BLaER1 (cell line): ENCODE measurements around the gene FOXP2.
"Not testable (repeated sequence)": the region's sequence is repeated elsewhere in the genome, so short reads cannot be mapped to it uniquely, and the experiment has no call there.

Experiments used
- H3K27ac ChIP-seq: shearing (Covaris generic); formaldehyde crosslinking; 2 replicates; pipeline ENCODE4 v1.8.1; 2022
- H3K27me3 ChIP-seq: shearing (Covaris generic); formaldehyde crosslinking; 2 replicates; pipeline ENCODE4 v1.8.1; 2022
- H3K36me3 ChIP-seq: shearing (Covaris generic); formaldehyde crosslinking; 2 replicates; pipeline ENCODE4 v1.8.1; 2022
- H3K4me1 ChIP-seq: shearing (Covaris generic); formaldehyde crosslinking; 2 replicates; pipeline ENCODE4 v1.8.1; 2022
- H3K4me2 ChIP-seq: shearing (Covaris generic); formaldehyde crosslinking; 2 replicates; pipeline ENCODE4 v1.8.1; 2022
- H3K4me3 ChIP-seq: shearing (Covaris generic); formaldehyde crosslinking; 2 replicates; pipeline ENCODE4 v1.8.1; 2022
- H3K9ac ChIP-seq: shearing (Covaris generic); formaldehyde crosslinking; 2 replicates; pipeline ENCODE4 v1.8.1; 2022
- H3K9me3 ChIP-seq: shearing (Covaris generic); formaldehyde crosslinking; 2 replicates; pipeline ENCODE4 v1.8.1; 2022
- H4K20me1 ChIP-seq: shearing (Covaris generic); formaldehyde crosslinking; 2 replicates; pipeline ENCODE4 v1.8.1; 2022
- Cebpa-rat ChIP-seq: shearing (Covaris generic); IDR thresholded peaks from 2 replicates; pipeline ENCODE4 v1.8.1; 2022

FOXP2 gene

DNA sequence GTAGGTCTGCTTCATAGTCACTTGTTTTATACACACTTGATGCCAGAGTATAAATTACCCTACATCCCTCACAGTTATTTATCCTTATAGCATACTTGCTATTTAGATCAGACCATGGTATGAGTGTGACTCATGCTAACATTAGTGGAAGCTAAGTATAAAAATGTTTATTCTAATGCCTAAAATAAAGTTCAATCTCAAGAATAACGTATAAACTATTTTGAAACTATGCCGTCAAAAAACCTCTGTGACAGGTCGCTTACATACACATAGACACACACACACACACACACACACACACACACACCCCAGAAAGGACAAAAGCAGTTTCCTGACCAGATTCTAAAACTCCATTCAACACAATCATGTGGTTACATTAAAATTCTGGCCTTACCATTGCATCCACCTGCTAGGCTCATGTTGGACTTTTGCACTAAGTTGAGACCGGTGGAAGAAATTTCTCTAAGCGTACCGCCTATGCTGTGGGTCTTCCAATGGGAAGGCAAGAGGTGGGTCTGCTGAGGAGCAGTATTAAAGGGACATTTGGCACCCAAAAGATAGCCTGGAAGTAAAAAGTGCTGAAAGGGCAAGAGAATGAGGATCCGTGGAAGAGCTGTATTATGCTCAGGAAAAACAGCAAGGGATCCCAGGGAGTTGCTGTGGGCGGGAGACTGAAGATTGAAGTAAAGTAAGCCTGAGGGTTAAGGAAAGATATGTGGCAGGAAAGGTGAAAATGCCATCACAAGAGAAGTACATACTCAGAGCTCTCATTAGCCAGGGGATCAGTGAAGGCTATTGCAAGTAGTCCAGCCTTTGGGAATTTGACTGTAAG, 5.0 kb downstream of the FOXP2 start:
- TF ChIP-seq Cebpa-rat, result no peak
- peaks cover 18% of the 10 kb centered on the region for H3K27me3 ChIP-seq
- no peak overlapping the region for H3K4me3 ChIP-seq
- no peaks in the 10 kb centered on the region for H3K9me3 ChIP-seq
- H3K4me2 ChIP-seq, result no peak overlapping the region
- no peak overlapping the region for H3K9ac ChIP-seq
- H3K27ac ChIP-seq, result no peak overlapping the region
- no peaks in the 10 kb centered on the region for H4K20me1 ChIP-seq
- H3K36me3 ChIP-seq, result no peaks in the 10 kb centered on the region
- 0 out of 2 replicates have a peak, but pooled peaks cover 4% of the 10 kb centered on the region for H3K4me1 ChIP-seq

DNA sequence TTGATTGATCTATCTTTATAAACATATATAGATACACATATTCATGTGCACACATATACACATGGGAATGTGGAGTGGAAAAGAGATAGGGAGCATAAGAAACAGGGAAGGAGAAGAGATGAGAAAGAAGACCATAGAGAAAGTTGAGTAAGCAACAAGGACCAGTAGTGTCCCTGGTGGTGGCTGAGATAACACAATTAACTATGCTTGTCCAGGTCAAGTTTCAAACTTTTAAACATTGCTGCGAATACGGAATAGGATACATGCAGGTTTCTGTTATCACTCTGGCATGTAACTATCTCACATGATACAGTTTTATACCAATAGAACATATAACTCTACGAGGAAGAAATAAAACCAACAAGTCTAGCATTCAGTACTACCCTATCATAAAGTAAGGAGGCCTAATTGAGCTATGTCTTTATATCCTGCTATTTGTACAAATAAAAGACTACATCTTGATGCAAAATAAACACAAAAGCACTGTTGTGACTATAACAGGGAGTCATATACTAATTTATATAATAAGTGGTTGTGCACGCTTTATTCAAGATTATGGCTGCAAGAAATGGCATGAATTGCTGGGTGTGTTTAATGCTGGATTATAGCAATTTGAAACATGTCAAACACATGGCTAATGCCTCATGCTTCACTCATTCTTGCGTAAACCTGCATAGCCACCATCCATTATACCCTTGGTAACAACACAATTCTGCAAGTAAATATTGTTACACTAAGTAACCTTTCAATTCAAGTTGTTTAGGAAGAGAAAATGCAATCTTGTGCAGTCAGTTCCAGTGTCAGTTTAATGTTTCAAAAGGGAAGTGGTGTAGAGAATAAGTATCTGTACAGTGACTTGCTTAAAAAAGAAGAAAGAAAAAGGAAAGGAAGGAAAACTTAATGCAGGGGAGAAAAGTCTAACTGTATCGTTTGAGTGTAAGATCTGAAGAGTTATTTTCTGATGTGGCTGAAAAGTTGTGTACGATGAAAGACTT, 8.2 kb downstream of the FOXP2 start:
- TF ChIP-seq Cebpa-rat, result no peak
- Histone ChIP-seq H3K27me3 (no peaks in the 10 kb centered on the region), H3K4me2 (no peak overlapping the region), H4K20me1 (no peaks in the 10 kb centered on the region), H3K4me1 (no peaks in the 10 kb centered on the region), H3K9ac (no peak overlapping the region), H3K9me3 (no peaks in the 10 kb centered on the region), H3K36me3 (no peaks in the 10 kb centered on the region), H3K27ac (no peak overlapping the region), H3K4me3 (no peak overlapping the region)

DNA sequence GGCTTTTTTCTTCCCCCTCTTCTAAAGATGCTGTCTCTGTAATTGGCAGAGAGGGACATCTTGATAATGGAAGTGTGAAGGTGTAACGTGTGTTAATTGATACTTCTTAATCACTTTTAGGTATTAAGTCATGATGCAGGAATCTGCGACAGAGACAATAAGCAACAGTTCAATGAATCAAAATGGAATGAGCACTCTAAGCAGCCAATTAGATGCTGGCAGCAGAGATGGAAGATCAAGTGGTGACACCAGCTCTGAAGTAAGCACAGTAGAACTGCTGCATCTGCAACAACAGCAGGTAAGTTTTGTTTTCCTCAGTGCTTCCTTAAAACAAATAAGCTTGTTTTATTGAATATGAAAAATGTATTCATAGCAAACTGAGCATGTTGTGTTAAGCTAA, 11.8 kb downstream of the FOXP2 start:
- Histone ChIP-seq H3K9me3 (no peaks in the 10 kb centered on the region), H3K27ac (no peak overlapping the region), H3K27me3 (no peaks in the 10 kb centered on the region), H3K4me3 (no peak overlapping the region), H3K4me1 (no peaks in the 10 kb centered on the region), H3K9ac (no peak overlapping the region), H3K4me2 (no peak overlapping the region), H4K20me1 (no peaks in the 10 kb centered on the region), H3K36me3 (no peaks in the 10 kb centered on the region)
- no peak for TF ChIP-seq Cebpa-rat

DNA sequence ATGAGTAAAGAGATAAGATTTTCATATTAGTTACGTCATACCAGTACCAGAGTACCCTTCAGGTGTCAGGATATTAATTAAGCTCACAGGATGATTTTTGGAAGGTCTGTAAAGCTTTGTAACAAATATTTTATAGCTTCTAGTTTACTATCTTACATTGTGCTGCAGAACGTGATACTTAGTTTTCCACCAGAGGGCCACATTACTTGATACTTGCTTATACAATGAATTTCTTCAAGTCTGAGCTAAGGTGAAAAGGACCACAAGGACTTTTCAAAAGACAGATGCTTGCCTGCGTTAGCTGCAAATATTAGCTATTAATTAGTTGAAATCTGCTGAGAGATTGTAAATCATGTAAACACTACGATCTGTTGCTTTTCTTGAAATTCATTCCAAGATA, 12.2 kb downstream of the FOXP2 start:
- H3K27me3 ChIP-seq, result no peaks in the 10 kb centered on the region
- no peak overlapping the region for H3K27ac ChIP-seq
- no peaks in the 10 kb centered on the region for H3K36me3 ChIP-seq
- no peaks in the 10 kb centered on the region for H3K9me3 ChIP-seq
- H3K4me3 ChIP-seq, result no peak overlapping the region
- no peak overlapping the region for H3K4me2 ChIP-seq
- no peaks in the 10 kb centered on the region for H4K20me1 ChIP-seq
- no peak for TF ChIP-seq Cebpa-rat
- H3K4me1 ChIP-seq, result no peaks in the 10 kb centered on the region
- no peak overlapping the region for H3K9ac ChIP-seq

DNA sequence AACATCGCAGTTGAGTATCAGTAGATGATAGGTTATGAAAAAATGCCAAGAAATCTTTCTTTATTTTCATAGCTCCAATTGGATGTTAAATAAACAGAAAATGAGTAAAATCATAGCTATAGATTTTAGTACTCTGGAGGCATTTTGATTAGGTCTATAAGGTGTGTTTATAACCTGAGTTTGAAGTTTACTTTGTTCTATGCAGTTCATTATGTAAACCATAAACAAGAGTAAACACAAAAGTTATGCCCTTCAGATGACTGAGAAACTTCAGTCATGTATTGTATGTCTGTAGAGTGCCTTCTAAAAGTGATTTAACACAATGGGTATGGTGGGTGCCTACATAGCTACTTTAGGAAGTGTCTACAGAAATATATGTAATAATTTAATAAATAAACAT, 13.6 kb downstream of the FOXP2 start:
- no peak overlapping the region for H3K4me2 ChIP-seq

DNA sequence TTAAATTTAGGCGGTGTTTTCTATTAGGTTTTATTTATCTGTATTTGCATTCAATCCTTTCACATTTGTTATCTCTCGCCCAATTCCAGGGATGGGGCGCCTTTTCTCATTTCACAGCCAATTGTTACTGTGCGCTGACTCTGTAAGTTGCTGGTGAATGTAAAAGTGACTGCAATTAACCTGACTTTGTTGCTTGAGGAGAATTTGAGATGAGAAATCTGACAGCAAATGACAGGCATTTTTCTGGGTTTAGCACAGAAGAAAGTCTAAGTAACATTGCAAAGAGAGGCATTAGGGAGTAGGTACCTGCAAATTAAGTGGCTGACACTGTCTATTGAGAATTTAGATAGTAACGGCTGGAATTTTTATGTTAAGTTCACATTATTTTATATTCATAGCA, 16.6 kb downstream of the FOXP2 start:
- no peaks in the 10 kb centered on the region for H3K36me3 ChIP-seq
- no peak overlapping the region for H3K9ac ChIP-seq
- H3K27me3 ChIP-seq, result no peaks in the 10 kb centered on the region
- H4K20me1 ChIP-seq, result no peaks in the 10 kb centered on the region
- TF ChIP-seq Cebpa-rat, result no peak
- H3K27ac ChIP-seq, result no peak overlapping the region
- no peaks in the 10 kb centered on the region for H3K4me1 ChIP-seq
- no peak overlapping the region for H3K4me2 ChIP-seq
- H3K9me3 ChIP-seq, result no peaks in the 10 kb centered on the region
- no peak overlapping the region for H3K4me3 ChIP-seq

More for the DNA sequence above, 13.6 kb downstream of the FOXP2 start:
- Histone ChIP-seq H3K27me3 (no peaks in the 10 kb centered on the region), H3K27ac (no peak overlapping the region), H3K9ac (no peak overlapping the region), H3K4me1 (no peaks in the 10 kb centered on the region), H3K36me3 (no peaks in the 10 kb centered on the region), H3K4me3 (no peak overlapping the region), H3K9me3 (no peaks in the 10 kb centered on the region), H4K20me1 (no peaks in the 10 kb centered on the region)
- no peak for TF ChIP-seq Cebpa-rat

DNA sequence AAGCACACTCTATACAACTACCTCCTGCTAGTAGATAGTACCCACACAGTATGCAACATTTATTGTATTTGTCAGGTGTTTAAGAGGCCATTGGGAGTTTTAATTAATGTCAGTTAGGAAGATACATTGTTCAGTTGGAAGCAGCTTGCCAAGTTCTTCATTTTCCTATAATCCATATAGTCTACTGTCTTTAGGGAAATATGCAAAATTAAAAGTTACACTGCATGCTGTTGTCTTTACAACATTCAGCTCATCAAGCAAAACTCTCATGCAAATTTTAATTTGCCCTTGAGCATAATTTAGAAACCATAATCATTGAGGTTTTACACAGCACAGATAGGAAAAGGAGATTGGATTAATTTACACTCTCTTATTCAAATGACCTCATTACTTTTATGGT, 17.4 kb downstream of the FOXP2 start:
- no peak for TF ChIP-seq Cebpa-rat
- no peaks in the 10 kb centered on the region for H3K27me3 ChIP-seq
- H3K27ac ChIP-seq, result no peak overlapping the region
- H3K9ac ChIP-seq, result no peak overlapping the region
- H3K4me3 ChIP-seq, result no peak overlapping the region
- no peaks in the 10 kb centered on the region for H3K36me3 ChIP-seq
- no peak overlapping the region for H3K4me2 ChIP-seq
- no peaks in the 10 kb centered on the region for H3K9me3 ChIP-seq
- no peaks in the 10 kb centered on the region for H3K4me1 ChIP-seq
- no peaks in the 10 kb centered on the region for H4K20me1 ChIP-seq

DNA sequence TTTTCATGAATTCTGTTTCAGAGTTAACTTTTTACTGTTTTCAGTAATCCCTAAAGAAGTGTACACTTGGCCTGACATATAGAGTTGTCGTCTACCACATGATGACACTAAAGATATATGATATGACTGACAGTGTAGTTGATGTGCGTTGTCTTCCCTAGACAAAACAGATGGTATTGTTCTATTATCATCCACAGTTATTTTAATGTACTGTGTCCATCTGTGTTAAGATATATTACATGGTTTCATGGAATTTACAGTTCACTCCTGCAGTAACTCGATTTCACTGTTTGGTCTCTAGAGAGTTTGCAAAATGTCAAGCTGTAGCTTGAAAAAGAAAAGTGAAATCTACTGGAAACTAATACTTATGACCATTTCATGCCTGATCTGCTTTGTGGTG, 18.1 kb downstream of the FOXP2 start:
- Histone ChIP-seq H4K20me1 (no peaks in the 10 kb centered on the region), H3K27me3 (no peaks in the 10 kb centered on the region), H3K4me3 (no peak overlapping the region), H3K4me1 (no peaks in the 10 kb centered on the region), H3K36me3 (no peaks in the 10 kb centered on the region), H3K27ac (no peak overlapping the region), H3K9ac (no peak overlapping the region), H3K4me2 (no peak overlapping the region), H3K9me3 (no peaks in the 10 kb centered on the region)
- TF ChIP-seq Cebpa-rat, result no peak

DNA sequence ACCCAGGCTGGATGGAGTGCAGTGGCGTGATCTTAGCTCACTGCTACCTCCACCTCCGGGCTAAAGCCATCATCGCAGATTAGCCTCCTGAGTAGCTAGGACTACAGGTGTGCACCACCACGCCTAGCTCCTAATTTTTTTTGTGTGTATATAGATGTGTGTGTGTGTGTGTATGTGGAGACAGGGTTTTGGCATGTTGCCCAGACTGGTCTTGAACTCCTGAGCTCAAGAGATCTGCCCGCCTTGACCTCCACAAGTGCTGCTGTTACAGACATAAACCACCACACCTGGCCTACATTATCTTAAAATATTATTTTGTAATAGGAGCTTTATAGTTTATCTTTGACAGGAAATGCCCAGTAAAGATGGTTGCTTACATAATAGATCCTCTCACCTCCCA, 25.0 kb downstream of the FOXP2 start:
- no peak for TF ChIP-seq Cebpa-rat
- no peak overlapping the region for H3K9ac ChIP-seq
- no peaks in the 10 kb centered on the region for H4K20me1 ChIP-seq
- no peak overlapping the region for H3K27ac ChIP-seq
- no peaks in the 10 kb centered on the region for H3K9me3 ChIP-seq
- no peak overlapping the region for H3K4me2 ChIP-seq
- H3K36me3 ChIP-seq, result no peaks in the 10 kb centered on the region
- no peaks in the 10 kb centered on the region for H3K27me3 ChIP-seq
- no peak overlapping the region for H3K4me3 ChIP-seq
- H3K4me1 ChIP-seq, result no peaks in the 10 kb centered on the region

DNA sequence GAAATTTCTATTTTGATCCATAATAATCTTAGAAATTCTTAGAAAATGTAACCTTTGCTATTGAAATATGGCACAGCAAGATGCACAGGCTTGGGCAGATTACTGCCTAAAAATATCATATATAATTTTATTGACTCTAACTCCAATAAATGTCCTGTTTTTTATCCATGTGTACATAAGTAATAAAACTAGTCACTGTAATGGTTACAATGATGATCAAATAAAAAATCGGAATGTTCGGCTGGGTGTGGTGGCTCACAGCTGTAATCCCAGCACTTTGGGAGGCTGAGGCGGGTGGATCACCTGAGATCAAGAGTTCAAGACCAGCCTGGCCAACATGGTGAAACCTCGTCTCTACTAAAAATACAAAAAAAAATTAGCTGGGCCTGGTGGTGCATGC, 26.3 kb downstream of the FOXP2 start:
- H3K9me3 ChIP-seq, H3K36me3 ChIP-seq, H3K4me1 ChIP-seq, H3K27me3 ChIP-seq, H3K4me3 ChIP-seq, H4K20me1 ChIP-seq, H3K27ac ChIP-seq, H3K9ac ChIP-seq, H3K4me2 ChIP-seq: not testable (repeated sequence)
